Natural killer cell (primary cell): ENCODE results near the gene LSM14A. TPM values are rescaled to one million over a fixed set of nuclear protein-coding genes. Genes with fewer than 3 reads are reported as not detected.

ENCODE experiments used
- ATAC-seq, 3 donors: fragments of 150-1000 bp in 2 of 3; fragments of 200-7000 bp in 1 of 3; cut with Tn5 transposase; 1 replicate in 1 of 3; 2 replicates in 2 of 3; pipeline ENCODE4 v1.10.0; 2021; ENCODE audit warnings: mild to moderate bottlenecking in 2 of 3, moderate library complexity in 2 of 3
- DNase-seq, 2 donors: peaks; one replicate each; pipeline versions ENCODE4 v3.0.0 to v3.0.0-alpha.2; 2013 to 2021; ENCODE audit warnings: mixed read lengths in 1 of 2
- H3K27ac ChIP-seq: one replicate; pipeline ENCODE4 v1.5.1; 2013; ENCODE audit warnings: mild to moderate bottlenecking, low read length
- H3K27me3 ChIP-seq: one replicate; pipeline ENCODE4 v1.6.1; 2013; ENCODE audit warnings: low read length; ENCODE audit not compliant: control insufficient read depth, insufficient read depth
- H3K36me3 ChIP-seq: one replicate; pipeline ENCODE4 v1.6.1; 2013; ENCODE audit warnings: low read length; ENCODE audit not compliant: control insufficient read depth, insufficient read depth
- H3K4me1 ChIP-seq: one replicate; pipeline ENCODE4 v1.6.1; 2013; ENCODE audit warnings: low read length; ENCODE audit not compliant: control insufficient read depth, insufficient read depth
- H3K4me3 ChIP-seq: one replicate; pipeline ENCODE4 v1.5.1; 2013; ENCODE audit warnings: low read length
- H3K9me3 ChIP-seq: one replicate; pipeline ENCODE4 v1.6.1; 2013; ENCODE audit warnings: low read length; ENCODE audit not compliant: control insufficient read depth, insufficient read depth
- H3K27ac Mint-ChIP-seq, 2 donors: one replicate each; pipeline ENCODE4 v1.8.0; 2022; ENCODE audit warnings: mild to moderate bottlenecking in 2 of 2, mixed read lengths in 2 of 2, moderate library complexity in 1 of 2
- H3K27me3 Mint-ChIP-seq, 2 donors: one replicate each; pipeline ENCODE4 v1.8.0; 2022; ENCODE audit warnings: low read depth in 2 of 2, mixed read lengths in 2 of 2
- H3K36me3 Mint-ChIP-seq: one replicate; pipeline ENCODE4 v1.8.0; 2022; ENCODE audit warnings: mixed read lengths
- H3K4me1 Mint-ChIP-seq, 2 donors: one replicate each; pipeline ENCODE4 v1.8.0; 2022; ENCODE audit warnings: mixed read lengths in 2 of 2
- H3K4me3 Mint-ChIP-seq: one replicate; pipeline ENCODE4 v1.8.0; 2022; ENCODE audit warnings: mild to moderate bottlenecking, moderate library complexity, mixed read lengths
- H3K9me3 Mint-ChIP-seq, 2 donors: one replicate each; pipeline ENCODE4 v1.8.0; 2022; ENCODE audit warnings: mixed read lengths in 2 of 2
- WGBS: methylation state at CpG from one replicate; pipeline ENCODE4 v1.1.7; 2013; ENCODE audit warnings: missing lambda C conversion rate; ENCODE audit not compliant: insufficient coverage; 5-methylcytosine and 5-hydroxymethylcytosine counted together
- intact Hi-C: fragments of 100-400 bp; cut with micrococcal nuclease; formaldehyde crosslinking; loops from one replicate; pipeline ENCODE4 v1.14.2; 2022
- total RNA-seq, 4 donors: library from RNA; stranded (reverse); fragments of 120-200 nt in 1 of 4; gene quantifications; one replicate each; pipeline versions ENCODE4 v1.2.3 to v1.2.4, GENCODE V29; 2013 to 2022
- TF ChIP-seq, protein P1 (sequence below): fragments of 200-600 bp; IDR thresholded peaks from one replicate; pipeline ENCODE4 v1.8.0; 2022; ENCODE audit warnings: antibody characterized with exemption

Gene LSM14A
- total RNA-seq, 3 donors from 2014 or later (not counting 1 experiment from before 2014, with no cell fraction given): 201 to 246 (median 202) TPM

DNA sequence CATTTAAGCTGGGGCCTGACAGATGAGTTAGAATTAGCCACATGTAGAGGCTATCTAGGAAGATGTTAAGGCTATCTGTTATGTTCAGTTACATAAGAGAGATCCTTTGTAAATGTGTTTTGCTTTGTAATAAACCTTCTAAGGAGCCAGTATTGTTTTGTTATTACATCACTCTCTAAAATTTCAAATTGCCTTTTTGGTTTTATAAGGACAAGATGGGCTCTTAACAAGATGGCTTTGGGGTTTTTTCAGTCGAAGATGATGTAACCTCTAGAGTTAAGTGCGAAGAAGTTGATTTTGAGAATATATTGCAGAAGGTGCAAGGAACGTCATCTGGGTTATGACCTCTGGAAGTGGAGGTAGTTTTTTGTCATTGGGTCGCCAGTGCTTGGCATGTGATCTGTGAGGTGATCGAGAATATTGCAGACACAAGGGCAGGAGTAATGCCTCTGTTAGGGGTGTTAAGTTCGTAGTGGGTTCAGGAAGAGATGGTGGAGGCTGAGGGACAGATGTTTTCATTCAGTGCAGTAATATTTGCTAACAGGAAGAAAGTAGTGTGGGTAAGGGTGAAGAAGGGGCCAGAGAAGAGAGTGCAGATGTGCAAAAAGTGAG is 12.7 kb downstream of the LSM14A start:
- Mint-ChIP-seq H3K9me3 (no peaks in the 10 kb centered on the region), H3K27ac (peak overlapping the region; percentile 89 to 98), H3K27me3 (no peaks in the 10 kb centered on the region), H3K4me3 (peak overlapping the region; percentile 70), H3K4me1 (peaks cover 74 to 76% of the 10 kb centered on the region in 2 donors), H3K36me3 (no peaks in the 10 kb centered on the region)
- intact Hi-C loops: loop anchor here (1.0 to 2.0 kb wide), 2 partner anchors 13 to 70 kb away; partner anchors contain the start of genes GARRE1 and LSM14A
- H3K9me3 ChIP-seq: no peaks in the 10 kb centered on the region
- TF ChIP-seq, protein P1, sequence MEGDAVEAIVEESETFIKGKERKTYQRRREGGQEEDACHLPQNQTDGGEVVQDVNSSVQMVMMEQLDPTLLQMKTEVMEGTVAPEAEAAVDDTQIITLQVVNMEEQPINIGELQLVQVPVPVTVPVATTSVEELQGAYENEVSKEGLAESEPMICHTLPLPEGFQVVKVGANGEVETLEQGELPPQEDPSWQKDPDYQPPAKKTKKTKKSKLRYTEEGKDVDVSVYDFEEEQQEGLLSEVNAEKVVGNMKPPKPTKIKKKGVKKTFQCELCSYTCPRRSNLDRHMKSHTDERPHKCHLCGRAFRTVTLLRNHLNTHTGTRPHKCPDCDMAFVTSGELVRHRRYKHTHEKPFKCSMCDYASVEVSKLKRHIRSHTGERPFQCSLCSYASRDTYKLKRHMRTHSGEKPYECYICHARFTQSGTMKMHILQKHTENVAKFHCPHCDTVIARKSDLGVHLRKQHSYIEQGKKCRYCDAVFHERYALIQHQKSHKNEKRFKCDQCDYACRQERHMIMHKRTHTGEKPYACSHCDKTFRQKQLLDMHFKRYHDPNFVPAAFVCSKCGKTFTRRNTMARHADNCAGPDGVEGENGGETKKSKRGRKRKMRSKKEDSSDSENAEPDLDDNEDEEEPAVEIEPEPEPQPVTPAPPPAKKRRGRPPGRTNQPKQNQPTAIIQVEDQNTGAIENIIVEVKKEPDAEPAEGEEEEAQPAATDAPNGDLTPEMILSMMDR: no peak
- WGBS: 31% methylated on average over 6 of the region's 6 CpGs
- H3K27me3 ChIP-seq: no peaks in the 10 kb centered on the region
- peaks cover 34% of the 10 kb centered on the region for H3K4me1 ChIP-seq
- H3K4me3 ChIP-seq: no peak overlapping the region
- peaks cover 7% of the 10 kb centered on the region for H3K36me3 ChIP-seq
- peak overlapping the region; percentile 87 for H3K27ac ChIP-seq
- ATAC-seq (peak; percentile 89 to 96 (median 91)), DNase-seq (peak; percentile 50 to 64)

DNA sequence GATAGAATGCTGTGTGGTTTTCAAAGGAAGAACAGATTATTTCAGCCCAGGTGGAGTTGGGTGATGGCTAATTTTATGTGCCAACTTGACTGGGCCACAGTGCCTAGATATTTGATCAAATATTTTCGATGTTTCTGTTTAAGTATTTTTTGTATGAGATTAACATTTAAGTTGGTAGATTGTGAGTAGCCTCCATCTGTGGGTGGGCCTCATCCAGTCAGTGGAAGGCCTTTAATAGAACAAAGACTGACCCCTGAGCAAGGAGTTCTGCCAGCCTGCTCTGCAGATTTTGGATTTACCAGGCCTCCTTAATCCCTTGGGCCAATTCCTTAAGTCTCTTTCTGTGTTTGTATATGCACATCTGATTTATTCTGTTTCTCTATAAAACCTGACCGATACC is 13.9 kb downstream of the LSM14A start:
- Mint-ChIP-seq H3K4me3 (peak overlapping the region; percentile 70), H3K9me3 (no peaks in the 10 kb centered on the region), H3K4me1 (peaks cover 75% of the 10 kb centered on the region in 2 donors), H3K27ac (peak overlapping the region; percentile 89 to 98), H3K27me3 (no peaks in the 10 kb centered on the region), H3K36me3 (no peaks in the 10 kb centered on the region)
- Histone ChIP-seq H3K9me3 (no peaks in the 10 kb centered on the region), H3K4me1 (peaks cover 27% of the 10 kb centered on the region), H3K27me3 (no peaks in the 10 kb centered on the region), H3K27ac (no peak overlapping the region), H3K4me3 (no peak overlapping the region), H3K36me3 (no peaks in the 10 kb centered on the region)
- intact Hi-C loops: no loop called here
- no peak for DNase-seq
- WGBS: 96% methylated on average over 2 of the region's 2 CpGs
- TF ChIP-seq, protein P1: no peak
- ATAC-seq: no peak

DNA sequence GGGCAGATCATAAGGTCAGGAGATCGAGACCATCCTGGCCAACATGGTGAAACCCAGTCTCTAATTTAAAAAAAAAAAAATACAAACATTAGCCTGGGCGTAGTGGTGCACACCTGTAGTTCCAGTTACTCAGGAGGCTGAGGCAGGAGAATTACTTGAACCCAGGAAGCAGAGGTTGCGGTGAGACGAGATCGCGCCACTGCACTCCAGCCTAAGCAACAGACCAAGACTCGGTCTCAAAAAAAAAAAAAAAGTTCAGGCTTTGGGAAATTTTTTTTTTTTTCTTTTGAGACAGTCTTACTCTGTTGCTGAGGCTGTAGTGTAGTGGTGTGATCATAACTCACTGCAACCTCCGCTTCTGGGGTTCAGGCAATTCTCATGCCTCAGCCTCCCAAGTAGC is 14.7 kb downstream of the LSM14A start:
- peaks cover 27% of the 10 kb centered on the region for H3K4me1 ChIP-seq
- no peaks in the 10 kb centered on the region for H3K9me3 Mint-ChIP-seq
- no peaks in the 10 kb centered on the region for H3K36me3 ChIP-seq
- no peaks in the 10 kb centered on the region for H3K27me3 Mint-ChIP-seq
- H3K27me3 ChIP-seq: no peaks in the 10 kb centered on the region
- H3K4me1 Mint-ChIP-seq: peaks cover 75% of the 10 kb centered on the region in 2 donors
- no peak for ATAC-seq
- no peak overlapping the region for H3K4me3 ChIP-seq
- peak overlapping the region; percentile 89 to 98 for H3K27ac Mint-ChIP-seq
- WGBS: 97% methylated on average over 8 of the region's 8 CpGs
- intact Hi-C loops: no loop called here
- no peaks in the 10 kb centered on the region for H3K36me3 Mint-ChIP-seq
- no peak overlapping the region for H3K27ac ChIP-seq
- no peak for DNase-seq
- TF ChIP-seq, protein P1: no peak
- H3K4me3 Mint-ChIP-seq: no peak overlapping the region
- H3K9me3 ChIP-seq: no peaks in the 10 kb centered on the region

DNA sequence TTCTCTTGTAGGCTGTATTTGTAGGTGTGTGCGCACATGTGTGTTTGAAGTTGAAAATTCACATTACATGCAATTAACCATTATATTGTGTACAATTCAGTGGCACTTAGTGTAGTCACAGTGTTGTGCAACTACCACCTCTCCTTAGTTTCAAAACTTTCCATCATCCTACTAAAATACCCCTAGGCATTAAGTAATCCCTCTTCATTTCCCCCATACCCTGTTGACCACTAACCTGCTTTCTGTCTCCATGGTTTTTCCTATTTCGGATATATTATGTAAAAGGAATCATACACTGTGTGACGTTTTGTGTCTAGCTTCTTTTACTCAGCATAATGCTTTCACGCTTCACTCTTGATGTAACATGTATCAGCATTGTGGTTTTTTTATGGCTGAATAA is 16.1 kb downstream of the LSM14A start:
- DNase-seq (no peak), ATAC-seq (no peak)
- peak overlapping the region; percentile 1 for H3K4me3 Mint-ChIP-seq
- Histone ChIP-seq H3K9me3 (no peaks in the 10 kb centered on the region), H3K4me3 (no peak overlapping the region), H3K27ac (no peak overlapping the region), H3K36me3 (no peaks in the 10 kb centered on the region), H3K27me3 (no peaks in the 10 kb centered on the region), H3K4me1 (peaks cover 27% of the 10 kb centered on the region)
- no peaks in the 10 kb centered on the region for H3K36me3 Mint-ChIP-seq
- peak overlapping the region; percentile 58 to 89 for H3K27ac Mint-ChIP-seq
- TF ChIP-seq, protein P1: no peak
- intact Hi-C loops: no loop called here
- H3K9me3 Mint-ChIP-seq: no peaks in the 10 kb centered on the region
- no CpG with 5 or more reads among the region's 4 CpGs for WGBS
- no peaks in the 10 kb centered on the region for H3K27me3 Mint-ChIP-seq
- peaks cover 64 to 65% of the 10 kb centered on the region in 2 donors for H3K4me1 Mint-ChIP-seq
